ENCODE results near the gene FLNB.

GRCh38 chr3:58183891-58184290 is 175.7 kb downstream of the FLNB start:
- TF ChIP-seq POLR2A (IDR thresholded peaks at IDR 0.05; ENCODE audit: low read length) (no peak), GATA1 (IDR thresholded peaks at IDR 0.05; ENCODE audit: low read depth, low read length) (no peak)
